HepG2 (cell line): ENCODE results near the gene RCOR1. TPM values are rescaled to one million over a fixed set of nuclear protein-coding genes. Genes with fewer than 3 reads are reported as not detected.

Experiments used
- AFF4 ChIP-seq: sonication (generic); formaldehyde crosslinking; IDR thresholded peaks from 2 replicates; pipeline ENCODE4 v1.4.0; 2020; ENCODE audit warnings: missing genetic modification reagents
- ARHGAP35 ChIP-seq: sonication (generic); formaldehyde crosslinking; IDR thresholded peaks from 2 replicates; pipeline ENCODE4 v1.9.0; 2022; ENCODE audit warnings: mild to moderate bottlenecking, inconsistent platforms, moderate library complexity, missing genetic modification reagents, borderline replicate concordance
- CSRNP1 ChIP-seq: sonication (generic); formaldehyde crosslinking; IDR thresholded peaks from 2 replicates; pipeline ENCODE4 v1.8.1; 2023; ENCODE audit warnings: mild to moderate bottlenecking, missing genetic modification reagents
- HMG20A ChIP-seq: IDR thresholded peaks from 2 replicates; pipeline ENCODE4 v1.6.1; 2016; ENCODE audit warnings: borderline replicate concordance
- NFKB2 ChIP-seq: sonication (generic); formaldehyde crosslinking; IDR thresholded peaks from 2 replicates; pipeline ENCODE4 v1.4.0; 2020; ENCODE audit warnings: missing genetic modification reagents, borderline replicate concordance
- NRL ChIP-seq: sonication (generic); formaldehyde crosslinking; IDR thresholded peaks from 2 replicates; pipeline ENCODE4 v1.5.0; 2020; ENCODE audit warnings: missing genetic modification reagents, mild to moderate bottlenecking, moderate library complexity, borderline replicate concordance
- PLSCR1 ChIP-seq: sonication (generic); formaldehyde crosslinking; IDR thresholded peaks from 2 replicates; pipeline ENCODE4 v1.5.0; 2020; ENCODE audit warnings: missing genetic modification reagents, mild to moderate bottlenecking, borderline replicate concordance
- REPIN1 ChIP-seq: sonication (generic); formaldehyde crosslinking; IDR thresholded peaks from 2 replicates; pipeline ENCODE4 v1.8.0; 2022; ENCODE audit warnings: missing genetic modification reagents, low read depth, mild to moderate bottlenecking, borderline replicate concordance
- TBX3 ChIP-seq: fragments of 450-650 bp; IDR thresholded peaks from 2 replicates; pipeline ENCODE4 v1.6.1; 2017; ENCODE audit warnings: antibody characterized with exemption, mild to moderate bottlenecking, inconsistent platforms, borderline replicate concordance
- TMF1 ChIP-seq: sonication (generic); formaldehyde crosslinking; IDR thresholded peaks from 2 replicates; pipeline ENCODE4 v1.8.1; 2022; ENCODE audit warnings: low read depth, missing genetic modification reagents
- YEATS4 ChIP-seq: sonication (generic); formaldehyde crosslinking; IDR thresholded peaks from 2 replicates; pipeline ENCODE4 v1.4.0; 2020; ENCODE audit warnings: missing genetic modification reagents, borderline replicate concordance
- ZNF513 ChIP-seq: sonication (generic); formaldehyde crosslinking; conservative IDR thresholded peaks from 2 replicates; pipeline ENCODE4 v1.5.0; 2020; ENCODE audit warnings: missing genetic modification reagents
- ZNF598 ChIP-seq: sonication (generic); formaldehyde crosslinking; IDR thresholded peaks from 2 replicates; pipeline ENCODE4 v1.5.1; 2020; ENCODE audit warnings: mild to moderate bottlenecking, missing genetic modification reagents, borderline replicate concordance
- ZNF737 ChIP-seq: sonication (generic); formaldehyde crosslinking; IDR thresholded peaks from 2 replicates; pipeline ENCODE4 v1.5.0; 2020; ENCODE audit warnings: missing genetic modification reagents, mild to moderate bottlenecking, borderline replicate concordance
- ZNF766 ChIP-seq: sonication (generic); formaldehyde crosslinking; IDR thresholded peaks from 2 replicates; pipeline ENCODE4 v1.5.0; 2020; ENCODE audit warnings: missing genetic modification reagents, borderline replicate concordance
- ZNF784 ChIP-seq: sonication (generic); formaldehyde crosslinking; IDR thresholded peaks from 2 replicates; pipeline ENCODE4 v1.5.1; 2020; ENCODE audit warnings: missing genetic modification reagents, mild to moderate bottlenecking, borderline replicate concordance
- polyA plus RNA-seq, 8 experiments: library from polyadenylated mRNA; depleted of rRNA in 3 of 8; stranded (reverse) in 7 of 8; unstranded in 1 of 8; fragments of >200 nt; fragmentation: Illumina TruSeq in 4 of 8; extraction: Trizol in 4 of 8; gene quantifications; 2 replicates each; pipeline versions ENCODE4 v1.2.1 to v1.2.3, GENCODE V29; 2011 to 2016; ENCODE audit warnings: low read depth in 4 of 8, missing spikeins in 1 of 8, mixed read lengths in 1 of 8; ENCODE audit not compliant: insufficient read depth in 1 of 8
- total RNA-seq, 5 experiments: library from RNA; depleted of rRNA; stranded (reverse); fragments of >200 nt; fragmentation: Illumina TruSeq; extraction: Trizol; gene quantifications; 2 replicates each; pipeline ENCODE4 v1.2.3, GENCODE V29; 2016; ENCODE audit warnings: low read depth in 1 of 5
- TF ChIP-seq, protein P1 (sequence below): sonication (generic); formaldehyde crosslinking; conservative IDR thresholded peaks from 2 replicates; pipeline ENCODE4 v1.8.0; 2022; ENCODE audit warnings: missing genetic modification reagents

Gene RCOR1
- total and polyA plus RNA-seq, 2 of the 13 experiments (the other 11 are each of a cell fraction or from before 2014, with no cell fraction given): 10.2 to 11.1 TPM

DNA sequence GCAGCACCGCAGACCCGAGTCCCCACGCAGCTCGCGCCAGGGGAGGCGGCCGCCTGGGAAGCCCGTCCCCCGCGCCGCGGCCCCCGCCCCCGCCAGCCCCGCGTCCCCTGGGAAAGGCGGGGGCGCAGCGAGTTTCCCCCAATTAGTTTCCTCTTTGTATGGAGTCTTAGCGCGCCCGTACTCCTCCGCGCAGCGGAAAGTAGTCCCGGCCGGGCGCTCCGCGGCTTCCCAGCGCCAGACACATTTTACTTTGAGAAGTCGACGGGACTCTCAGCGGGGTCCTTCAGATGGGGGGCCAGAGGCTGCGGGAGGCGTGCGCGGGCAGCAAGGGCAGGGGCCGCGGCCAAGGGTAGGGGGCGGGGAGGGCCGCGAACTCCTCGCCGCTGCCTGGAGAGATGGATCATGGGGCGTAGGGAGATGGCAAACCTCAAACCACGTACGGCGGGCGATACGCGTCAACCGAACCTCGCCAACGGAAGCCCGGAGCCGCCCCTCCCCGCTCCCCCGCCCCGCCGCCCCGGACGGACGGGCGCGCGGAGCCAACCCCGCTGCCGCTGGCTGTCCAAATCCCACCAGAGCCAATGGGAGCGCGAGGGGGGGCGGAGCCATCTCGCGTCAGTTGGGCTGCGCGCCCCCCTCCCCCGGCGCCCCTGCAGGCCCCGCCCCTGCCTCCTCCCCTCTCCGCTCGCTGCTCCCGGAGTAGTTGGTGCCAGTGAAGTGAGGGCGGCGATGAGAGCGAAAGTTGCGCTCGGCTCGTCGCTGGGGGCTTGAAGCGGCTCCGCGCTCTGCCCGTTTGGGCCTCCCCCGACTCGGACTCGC is at the start of gene RCOR1 (continued):
- no peak for TF ChIP-seq ZNF598
- no peak for TF ChIP-seq TBX3
- TF ChIP-seq NFKB2: no peak
- 0 out of 2 replicates have a peak, but pooled peaks have one; percentile 49 for TF ChIP-seq REPIN1 (CRISPR knock-in tag)
- no peak for TF ChIP-seq PLSCR1 (CRISPR knock-in tag)
- TF ChIP-seq ZNF784: no peak
- TF ChIP-seq CSRNP1 (CRISPR knock-in tag): peak; percentile 62; the same call in 1 of the 2 replicates
- TF ChIP-seq, protein P1, sequence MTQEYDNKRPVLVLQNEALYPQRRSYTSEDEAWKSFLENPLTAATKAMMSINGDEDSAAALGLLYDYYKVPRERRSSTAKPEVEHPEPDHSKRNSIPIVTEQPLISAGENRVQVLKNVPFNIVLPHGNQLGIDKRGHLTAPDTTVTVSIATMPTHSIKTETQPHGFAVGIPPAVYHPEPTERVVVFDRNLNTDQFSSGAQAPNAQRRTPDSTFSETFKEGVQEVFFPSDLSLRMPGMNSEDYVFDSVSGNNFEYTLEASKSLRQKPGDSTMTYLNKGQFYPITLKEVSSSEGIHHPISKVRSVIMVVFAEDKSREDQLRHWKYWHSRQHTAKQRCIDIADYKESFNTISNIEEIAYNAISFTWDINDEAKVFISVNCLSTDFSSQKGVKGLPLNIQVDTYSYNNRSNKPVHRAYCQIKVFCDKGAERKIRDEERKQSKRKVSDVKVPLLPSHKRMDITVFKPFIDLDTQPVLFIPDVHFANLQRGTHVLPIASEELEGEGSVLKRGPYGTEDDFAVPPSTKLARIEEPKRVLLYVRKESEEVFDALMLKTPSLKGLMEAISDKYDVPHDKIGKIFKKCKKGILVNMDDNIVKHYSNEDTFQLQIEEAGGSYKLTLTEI (CRISPR knock-in tag): no peak
- no peak for TF ChIP-seq ZNF737 (CRISPR knock-in tag)
- no peak for TF ChIP-seq AFF4
- no peak for TF ChIP-seq TMF1 (CRISPR knock-in tag)
- no peak for TF ChIP-seq ARHGAP35
- no peak for TF ChIP-seq HMG20A (CRISPR knock-in tag)
- no peak; the same call in 1 of the 2 replicates for TF ChIP-seq NRL (CRISPR knock-in tag)
- TF ChIP-seq ZNF766 (CRISPR knock-in tag): no peak
- peak; percentile 90; the same call in 1 of the 2 replicates for TF ChIP-seq YEATS4 (CRISPR knock-in tag)
- no peak for TF ChIP-seq ZNF513 (CRISPR knock-in tag)
